NCI-H460 (cell line): Measurements from ENCODE around the gene EPHA3. TPM values are rescaled to one million over a fixed set of nuclear protein-coding genes. Genes with fewer than 3 reads are reported as not detected.

Experiments
- DNase-seq: peaks from one replicate; pipeline ENCODE4 v3.0.0-alpha.2; 2016; ENCODE audit warnings: low read depth; ENCODE audit errors: extremely low read depth
- polyA plus RNA-seq: library from polyadenylated mRNA; depleted of rRNA; stranded (reverse); fragments of >200 nt; gene quantifications from 2 replicates; pipeline ENCODE4 v1.2.3, GENCODE V29; 2014; cell fraction: nucleus; rRNA removed
- total RNA-seq: library from RNA; depleted of rRNA; stranded (reverse); fragments of >200 nt; shearing (Covaris generic); gene quantifications from 2 replicates; pipeline ENCODE4 v1.2.3, GENCODE V29; 2014; rRNA removed

EPHA3 gene
- 7.2 and 7.8 TPM in 2 replicates for total RNA-seq
- 5.1 and 9.1 TPM in 2 replicates for polyA plus RNA-seq

- peak; percentile 78 for DNase-seq
These were observed at the start of gene EPHA3 for GRCh38 chr3:89107461-89108290. Gene EPHA3, plus strand, starts transcription at chr3:89107621. Its CDS starts 128 bp downstream, at chr3:89107749.

GRCh38 chr3:89058371-89058770 lies 49.0 kb upstream of the EPHA3 start:
- no peak for DNase-seq

- no peak for DNase-seq
These were observed 48.1 kb upstream of the EPHA3 start for GRCh38 chr3:89059211-89059925.

DNA sequence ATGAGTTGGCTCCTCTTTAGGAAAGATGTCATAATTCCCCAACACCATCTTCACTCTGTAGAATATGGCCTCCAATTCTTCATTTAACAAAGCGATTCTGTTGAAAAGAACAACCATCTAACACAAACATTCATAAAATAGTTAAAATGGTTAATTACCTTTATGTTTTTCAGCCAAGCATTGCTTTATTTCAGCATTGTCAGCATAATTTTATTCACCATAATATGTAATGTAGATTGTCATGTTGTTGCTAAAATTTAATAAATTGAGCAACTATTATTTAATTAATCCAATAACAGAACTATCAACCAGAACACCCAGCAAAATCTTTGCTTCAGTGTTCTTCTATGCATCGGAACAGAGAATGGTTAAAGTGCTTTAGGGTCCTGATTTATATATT lies 46.2 kb upstream of the EPHA3 start:
- DNase-seq: no peak

DNA sequence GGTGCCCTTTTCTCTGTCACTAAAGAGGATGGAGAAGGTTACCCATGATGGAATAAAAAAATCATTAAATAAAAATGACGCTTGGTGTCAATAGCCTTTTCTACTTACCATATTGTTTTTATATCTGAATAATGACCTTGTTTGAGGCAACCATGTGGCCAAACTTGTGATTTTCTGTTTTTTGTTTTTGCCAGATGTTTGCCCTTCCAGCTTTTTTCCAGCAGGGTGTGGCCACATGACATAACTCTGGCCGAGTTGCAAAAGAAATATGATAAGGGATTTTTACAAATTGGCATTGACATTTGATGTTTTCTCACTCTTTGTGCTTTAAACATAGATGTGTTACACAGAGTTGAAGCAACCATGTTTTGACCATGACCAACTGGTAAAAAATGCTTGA lies 39.7 kb upstream of the EPHA3 start:
- no peak for DNase-seq

DNA sequence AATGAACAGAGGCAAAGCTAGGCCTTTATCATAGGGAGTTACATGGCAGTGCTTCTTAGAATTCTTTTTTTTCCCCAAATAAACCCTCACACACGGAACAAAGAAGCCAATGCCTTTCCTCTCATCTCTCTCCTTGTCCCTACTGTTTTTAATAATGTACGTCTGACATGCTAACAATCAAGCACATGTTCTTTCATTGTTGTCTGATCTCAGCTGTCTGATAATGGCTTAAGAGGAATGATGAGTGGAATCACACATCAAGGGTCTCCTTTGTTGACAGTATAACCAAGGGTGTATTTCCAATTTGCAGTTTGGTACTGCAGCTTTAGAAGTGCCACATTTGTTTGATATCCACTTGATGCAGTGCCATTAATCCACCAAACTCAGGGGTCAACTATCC lies 34.8 kb upstream of the EPHA3 start:
- DNase-seq: no peak

GRCh38 chr3:89079944-89080343 lies 27.5 kb upstream of the EPHA3 start:
- DNase-seq: no peak

DNA sequence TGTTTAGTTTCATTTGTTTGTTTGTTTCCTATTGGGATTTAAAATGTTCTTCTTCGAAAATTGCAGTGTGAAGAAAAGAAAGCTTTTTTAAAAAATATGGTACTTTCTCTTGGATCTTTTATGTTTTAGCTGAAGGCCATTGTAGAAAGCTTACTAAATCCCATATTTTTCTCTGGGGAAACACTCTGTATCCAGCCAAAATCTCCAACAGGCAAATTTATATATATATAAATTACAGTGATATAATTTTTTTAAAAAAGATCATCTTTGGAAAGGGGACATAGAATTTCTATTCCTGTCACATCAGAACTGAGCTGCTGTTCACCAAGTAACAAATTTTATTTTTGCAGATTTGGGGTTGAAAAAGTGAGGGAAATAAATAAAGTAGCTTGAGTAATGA lies 19.6 kb upstream of the EPHA3 start:
- no peak for DNase-seq

- DNase-seq: no peak
These were observed 9.2 kb upstream of the EPHA3 start for GRCh38 chr3:89098173-89098572.

DNA sequence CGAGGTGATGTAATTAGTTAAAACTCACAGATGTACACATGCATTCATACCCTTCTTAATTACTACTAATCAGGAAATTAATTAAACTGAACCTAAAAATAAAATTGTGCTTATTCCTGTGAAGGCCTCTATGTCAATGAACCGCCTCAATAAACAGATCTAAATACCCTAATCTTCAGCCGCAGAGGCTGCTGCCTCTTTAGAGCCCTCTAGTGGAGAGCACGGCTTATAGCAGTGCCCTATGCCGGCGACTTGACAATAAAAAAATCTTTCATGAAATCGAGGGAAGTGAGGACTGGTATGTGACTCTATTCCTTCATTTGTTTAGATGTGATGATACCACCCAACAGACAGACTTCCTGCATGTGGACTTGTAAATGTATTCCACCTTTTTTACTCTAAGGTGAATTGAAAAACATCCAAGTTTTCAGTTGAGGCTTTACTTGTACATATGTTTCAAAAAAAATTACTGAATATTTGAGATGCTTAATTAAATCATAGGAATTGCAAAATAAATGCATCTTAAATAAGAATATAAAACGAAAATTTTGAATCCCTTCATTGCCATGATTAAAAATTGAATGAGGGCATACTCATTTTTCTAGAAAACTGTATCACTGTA lies 8.3 kb upstream of the EPHA3 start:
- no peak for DNase-seq

- no peak for DNase-seq
These were observed 6.2 kb upstream of the EPHA3 start for GRCh38 chr3:89101251-89101650.

GRCh38 chr3:89101921-89102320 lies 5.5 kb upstream of the EPHA3 start:
- DNase-seq: no peak

GRCh38 chr3:89104499-89104898 lies 2.9 kb upstream of the EPHA3 start:
- no peak for DNase-seq

- DNase-seq: no peak
These were observed 1.9 kb upstream of the EPHA3 start for GRCh38 chr3:89105503-89105902.

DNA sequence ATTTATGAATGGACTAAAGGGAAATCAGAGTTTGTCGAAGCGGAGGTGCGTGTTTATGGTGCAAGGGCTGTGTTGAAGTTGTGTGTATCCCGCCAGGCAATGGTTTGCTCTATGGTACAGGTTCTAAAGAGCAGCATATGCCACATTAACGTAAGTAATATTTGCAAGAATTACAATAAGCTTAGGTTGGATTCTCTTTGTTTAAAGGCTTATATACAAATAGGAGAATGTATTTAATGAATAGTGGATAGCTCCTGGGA lies 800 bp downstream of the EPHA3 start:
- no peak for DNase-seq

- DNase-seq: no peak
These were observed 5.9 kb downstream of the EPHA3 start for GRCh38 chr3:89113344-89113743.

DNA sequence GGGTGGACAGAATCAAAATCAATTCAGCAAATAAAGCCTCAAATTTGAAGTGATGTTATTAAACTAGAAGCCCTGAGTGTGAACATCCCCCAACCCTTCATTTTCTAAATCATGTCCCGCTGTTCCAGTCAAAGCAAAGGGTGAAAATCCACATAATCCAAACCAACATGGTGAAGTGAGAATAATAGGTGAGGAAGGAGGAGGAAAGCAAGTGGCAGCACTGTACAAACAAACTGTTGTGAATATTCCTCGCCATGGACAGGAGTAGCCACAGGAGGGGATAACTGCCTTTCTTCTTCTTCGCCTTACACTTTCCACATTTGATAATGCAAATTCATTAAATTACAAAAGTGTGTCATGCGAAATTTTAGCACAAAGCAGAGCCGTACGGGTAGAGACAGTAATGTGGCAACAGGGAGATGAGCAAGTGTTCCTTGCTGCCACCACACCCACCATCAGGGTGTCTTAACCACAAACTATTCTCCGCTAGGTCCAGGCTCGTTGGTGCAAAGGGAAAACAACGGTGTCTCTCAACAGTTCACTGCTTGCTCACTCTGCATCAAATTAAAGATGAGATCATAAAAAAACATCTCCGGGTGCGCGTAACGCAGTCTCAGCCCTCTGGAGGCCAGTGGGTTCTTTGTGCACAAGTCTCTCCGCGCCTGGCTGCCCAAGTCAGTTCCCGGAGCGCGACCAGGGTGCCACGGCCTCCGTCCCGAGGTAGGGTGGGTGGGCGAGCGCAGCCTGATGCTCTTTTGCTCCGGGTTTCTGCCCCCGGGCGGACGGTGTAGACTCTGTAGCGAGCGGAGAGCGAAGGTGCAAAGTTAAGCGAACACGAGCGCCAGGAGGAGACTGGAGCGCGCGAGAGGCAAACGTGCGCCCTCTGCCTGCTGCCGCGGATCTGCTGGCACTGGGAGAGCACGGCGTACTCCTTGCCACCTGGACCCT lies 6.7 kb downstream of the EPHA3 start:
- peak; percentile 64 for DNase-seq

GRCh38 chr3:89114841-89115223 lies 7.4 kb downstream of the EPHA3 start:
- DNase-seq: no peak

- DNase-seq: no peak
These were observed 9.1 kb downstream of the EPHA3 start for GRCh38 chr3:89116476-89116875.

- no peak for DNase-seq
These were observed 30.6 kb downstream of the EPHA3 start for GRCh38 chr3:89138048-89138447.

- DNase-seq: no peak
These were observed 32.4 kb downstream of the EPHA3 start for GRCh38 chr3:89139870-89140269.
